ENCODE results near the gene SNRPA. TPM values are rescaled to one million over a fixed set of nuclear protein-coding genes. Genes with fewer than 3 reads are reported as not detected.
A peak's percentile ranks its signal among the peaks of the same experiment; 100 is the strongest.

Gene SNRPA
- total and polyA plus RNA-seq, 2 donors from 2014 or later, result 48.7 to 52.6 TPM

DNA sequence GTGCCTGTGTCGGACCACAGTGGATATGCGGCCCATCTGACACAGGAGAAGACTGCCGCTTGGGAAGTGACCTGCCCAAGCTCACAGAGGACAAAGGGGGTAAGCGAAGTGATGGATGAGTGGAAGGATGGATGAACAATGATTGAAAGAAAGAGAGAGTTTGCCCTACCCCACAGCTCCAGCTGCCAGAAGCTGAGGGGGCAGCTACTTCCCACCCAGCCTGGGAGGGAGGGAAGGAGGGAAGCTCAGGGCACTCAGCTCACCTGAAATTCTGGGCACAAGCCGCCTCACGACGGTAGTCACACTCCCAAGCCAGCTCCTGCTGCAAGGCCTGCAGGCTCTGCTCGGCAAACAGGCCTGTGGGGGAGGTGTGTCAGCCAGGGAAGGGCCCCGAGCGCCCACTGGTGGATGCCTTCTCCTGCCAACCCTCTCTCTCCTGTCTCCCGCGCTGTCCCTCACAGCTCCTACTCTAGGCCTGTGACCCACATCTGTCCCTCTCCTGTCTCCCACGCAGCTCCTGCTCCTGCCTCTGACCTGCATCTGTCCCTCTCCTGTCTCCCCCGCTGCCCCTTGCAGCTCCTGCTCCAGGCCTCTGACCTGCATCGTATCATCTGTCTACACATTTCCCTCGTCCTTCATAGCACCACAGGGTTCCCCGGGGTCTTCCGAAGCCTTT lies 48.5 kb upstream of the SNRPA start:
- Histone ChIP-seq H3K9ac (ENCODE audit: low read length in 3 of 3) (no peak overlapping the region), H3K9me3 (ENCODE audit: control insufficient read depth in 2 of 3, insufficient read depth in 1 of 3, low read length in 3 of 3) (no peaks in the 10 kb centered on the region), H3K4me3 (ENCODE audit: low read length in 3 of 3) (no peak overlapping the region), H3K4me1 (ENCODE audit: control insufficient read depth in 2 of 3, insufficient read depth in 2 of 3, low read depth in 1 of 3, low read length in 3 of 3) (no peaks in the 10 kb centered on the region), H3K36me3 (ENCODE audit: control insufficient read depth in 2 of 3, insufficient read depth in 3 of 3, low read length in 3 of 3) (peaks cover 6 to 18% (median 15%) of the 10 kb centered on the region in 3 donors), H3K27ac (ENCODE audit: low read depth in 2 of 2, low read length in 2 of 2) (no peak overlapping the region), H3K27me3 (ENCODE audit: control insufficient read depth, insufficient read depth, low read length) (no peaks in the 10 kb centered on the region)
- intact Hi-C loops (cut with DNase I), result no loop called here
- FAIRE-seq, result no peak
- peak in 4 of 5 donors; percentile 78 to 86 (median 82) for DNase-seq
- TF ChIP-seq, protein P1, sequence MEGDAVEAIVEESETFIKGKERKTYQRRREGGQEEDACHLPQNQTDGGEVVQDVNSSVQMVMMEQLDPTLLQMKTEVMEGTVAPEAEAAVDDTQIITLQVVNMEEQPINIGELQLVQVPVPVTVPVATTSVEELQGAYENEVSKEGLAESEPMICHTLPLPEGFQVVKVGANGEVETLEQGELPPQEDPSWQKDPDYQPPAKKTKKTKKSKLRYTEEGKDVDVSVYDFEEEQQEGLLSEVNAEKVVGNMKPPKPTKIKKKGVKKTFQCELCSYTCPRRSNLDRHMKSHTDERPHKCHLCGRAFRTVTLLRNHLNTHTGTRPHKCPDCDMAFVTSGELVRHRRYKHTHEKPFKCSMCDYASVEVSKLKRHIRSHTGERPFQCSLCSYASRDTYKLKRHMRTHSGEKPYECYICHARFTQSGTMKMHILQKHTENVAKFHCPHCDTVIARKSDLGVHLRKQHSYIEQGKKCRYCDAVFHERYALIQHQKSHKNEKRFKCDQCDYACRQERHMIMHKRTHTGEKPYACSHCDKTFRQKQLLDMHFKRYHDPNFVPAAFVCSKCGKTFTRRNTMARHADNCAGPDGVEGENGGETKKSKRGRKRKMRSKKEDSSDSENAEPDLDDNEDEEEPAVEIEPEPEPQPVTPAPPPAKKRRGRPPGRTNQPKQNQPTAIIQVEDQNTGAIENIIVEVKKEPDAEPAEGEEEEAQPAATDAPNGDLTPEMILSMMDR (IDR thresholded peaks at IDR 0.05; ENCODE audit: borderline replicate concordance, extremely low read depth, insufficient read depth), result no peak

DNA sequence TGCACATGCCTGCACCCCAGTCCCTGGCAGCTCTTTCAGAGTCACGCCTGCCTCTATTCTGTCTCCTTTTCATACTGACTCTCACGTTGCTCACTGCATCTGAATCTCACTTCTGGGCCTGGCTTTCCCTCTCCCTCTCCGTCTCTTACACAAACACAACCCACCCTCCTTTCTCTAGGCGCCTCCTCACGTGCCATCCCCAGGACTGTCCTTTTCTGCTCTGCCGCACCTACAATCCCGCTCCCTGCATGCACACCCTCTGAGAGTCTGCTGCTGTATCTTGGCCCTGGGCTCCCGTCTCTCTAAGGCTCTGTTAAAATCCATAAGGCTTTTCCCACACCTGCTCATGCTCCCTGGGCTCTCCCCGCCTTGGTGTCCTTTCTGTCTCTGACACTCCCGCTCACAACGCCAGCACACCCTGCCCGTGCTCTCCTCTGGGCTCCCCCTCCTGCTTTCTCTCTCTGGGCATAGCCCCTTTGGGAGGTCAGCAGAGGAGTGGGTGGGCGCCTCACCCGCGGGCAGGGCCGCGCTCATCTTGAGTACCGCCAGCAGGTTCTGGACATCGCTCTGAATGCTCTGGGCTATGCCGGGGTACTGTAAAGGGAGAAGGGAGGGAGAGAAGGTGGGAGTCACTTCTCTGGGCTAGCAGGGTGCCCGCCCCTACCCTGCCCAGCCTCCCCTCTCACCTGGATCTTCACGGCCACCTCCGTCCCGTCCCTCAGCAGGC lies 47.8 kb upstream of the SNRPA start:
- FAIRE-seq, result no peak
- no peak overlapping the region for H3K4me3 ChIP-seq (ENCODE audit: low read length in 3 of 3)
- TF ChIP-seq, protein P1 (IDR thresholded peaks at IDR 0.05; ENCODE audit: borderline replicate concordance, extremely low read depth, insufficient read depth), result no peak
- H3K9ac ChIP-seq (ENCODE audit: low read length in 3 of 3), result no peak overlapping the region
- intact Hi-C loops (cut with DNase I), result no loop called here
- H3K9me3 ChIP-seq (ENCODE audit: control insufficient read depth in 2 of 3, insufficient read depth in 1 of 3, low read length in 3 of 3), result no peaks in the 10 kb centered on the region
- peaks cover 6 to 18% (median 15%) of the 10 kb centered on the region in 3 donors for H3K36me3 ChIP-seq (ENCODE audit: control insufficient read depth in 2 of 3, insufficient read depth in 3 of 3, low read length in 3 of 3)
- no peaks in the 10 kb centered on the region for H3K27me3 ChIP-seq (ENCODE audit: control insufficient read depth, insufficient read depth, low read length)
- no peaks in the 10 kb centered on the region for H3K4me1 ChIP-seq (ENCODE audit: control insufficient read depth in 2 of 3, insufficient read depth in 2 of 3, low read depth in 1 of 3, low read length in 3 of 3)
- DNase-seq, result peak in 2 of 5 donors; percentile 32 to 39
- no peak overlapping the region for H3K27ac ChIP-seq (ENCODE audit: low read depth in 2 of 2, low read length in 2 of 2)

GRCh38 chr19:40704491-40705361 lies 46.3 kb upstream of the SNRPA start:
- no peak for DNase-seq
- intact Hi-C loops (cut with DNase I), result no loop called here

More at GRCh38 chr19:40704491-40705361, 46.3 kb upstream of the SNRPA start:
- H3K36me3 ChIP-seq (ENCODE audit: control insufficient read depth in 2 of 3, insufficient read depth in 3 of 3, low read length in 3 of 3), result peaks cover 6 to 15% (median 14%) of the 10 kb centered on the region in 3 donors
- H3K27me3 ChIP-seq (ENCODE audit: control insufficient read depth, insufficient read depth, low read length), result no peaks in the 10 kb centered on the region
- no peak overlapping the region for H3K4me3 ChIP-seq (ENCODE audit: low read length in 3 of 3)
- H3K9me3 ChIP-seq (ENCODE audit: control insufficient read depth in 2 of 3, insufficient read depth in 1 of 3, low read length in 3 of 3), result no peaks in the 10 kb centered on the region
- TF ChIP-seq, protein P1 (IDR thresholded peaks at IDR 0.05; ENCODE audit: borderline replicate concordance, extremely low read depth, insufficient read depth), result no peak
- no peak for FAIRE-seq
- H3K4me1 ChIP-seq (ENCODE audit: control insufficient read depth in 2 of 3, insufficient read depth in 2 of 3, low read depth in 1 of 3, low read length in 3 of 3), result no peaks in the 10 kb centered on the region
- no peak overlapping the region for H3K27ac ChIP-seq (ENCODE audit: low read depth in 2 of 2, low read length in 2 of 2)
- H3K9ac ChIP-seq (ENCODE audit: low read length in 3 of 3), result no peak overlapping the region

All from kidney (tissue), 14 donors.